GM18502 (cell line): ENCODE results near the gene PLA2G6.
"Not testable (repeated sequence)": the region's sequence is repeated elsewhere in the genome, so short reads cannot be mapped to it uniquely, and the experiment has no call there.

Experiments
- ATAC-seq: cut with Tn5 transposase; IDR thresholded peaks from one replicate; pipeline ENCODE4 v1.9.1; 2021; ENCODE audit warnings: mild to moderate bottlenecking; ENCODE audit not compliant: unreplicated experiment, poor library complexity

PLA2G6 gene

GRCh38 chr22:38171927-38172831 lies 9.5 kb downstream of the PLA2G6 start:
- ATAC-seq: no peak

GRCh38 chr22:38170469-38170868 lies 11.2 kb downstream of the PLA2G6 start:
- no peak for ATAC-seq

- ATAC-seq: no peak
Measured at GRCh38 chr22:38169116-38169515, 12.5 kb downstream of the PLA2G6 start.

- no peak for ATAC-seq
Measured at GRCh38 chr22:38167988-38168407, 13.6 kb downstream of the PLA2G6 start.

GRCh38 chr22:38165922-38166593 lies 15.6 kb downstream of the PLA2G6 start:
- no peak for ATAC-seq

- ATAC-seq: no peak
Measured at GRCh38 chr22:38164551-38164918, 17.1 kb downstream of the PLA2G6 start.

GRCh38 chr22:38163844-38164550 lies 17.6 kb downstream of the PLA2G6 start:
- ATAC-seq: no peak

GRCh38 chr22:38162881-38163843 lies 18.5 kb downstream of the PLA2G6 start:
- ATAC-seq: no peak

- no peak for ATAC-seq
Measured at GRCh38 chr22:38155703-38156102, 25.9 kb downstream of the PLA2G6 start.

- ATAC-seq: not testable (repeated sequence)
Measured at GRCh38 chr22:38154563-38154915, 27.1 kb downstream of the PLA2G6 start.

GRCh38 chr22:38153821-38154562 lies 27.6 kb downstream of the PLA2G6 start:
- no peak for ATAC-seq

- ATAC-seq: no peak
Measured at GRCh38 chr22:38151126-38151500, 30.5 kb downstream of the PLA2G6 start.

GRCh38 chr22:38148245-38148644 lies 33.4 kb downstream of the PLA2G6 start:
- no peak for ATAC-seq

- ATAC-seq: not testable (repeated sequence)
Measured at GRCh38 chr22:38146166-38146565, 35.5 kb downstream of the PLA2G6 start.

- no peak for ATAC-seq
Measured at GRCh38 chr22:38144025-38144405, 37.6 kb downstream of the PLA2G6 start.

- no peak for ATAC-seq
Measured at GRCh38 chr22:38142606-38143005, 39.0 kb downstream of the PLA2G6 start.

GRCh38 chr22:38141217-38141973 lies 40.2 kb downstream of the PLA2G6 start:
- ATAC-seq: no peak

- ATAC-seq: no peak
Measured at GRCh38 chr22:38139901-38140300, 41.7 kb downstream of the PLA2G6 start.

GRCh38 chr22:38138961-38139360 lies 42.7 kb downstream of the PLA2G6 start:
- no peak for ATAC-seq
